ENCODE data around the gene SORL1. TPM values are rescaled to one million over a fixed set of nuclear protein-coding genes. Genes with fewer than 3 reads are reported as not detected.

Gene SORL1
- total and polyA plus RNA-seq, 2 of the 13 experiments (the other 11 are each of a cell fraction or from before 2014, with no cell fraction given): 21.3 to 148 TPM

DNA sequence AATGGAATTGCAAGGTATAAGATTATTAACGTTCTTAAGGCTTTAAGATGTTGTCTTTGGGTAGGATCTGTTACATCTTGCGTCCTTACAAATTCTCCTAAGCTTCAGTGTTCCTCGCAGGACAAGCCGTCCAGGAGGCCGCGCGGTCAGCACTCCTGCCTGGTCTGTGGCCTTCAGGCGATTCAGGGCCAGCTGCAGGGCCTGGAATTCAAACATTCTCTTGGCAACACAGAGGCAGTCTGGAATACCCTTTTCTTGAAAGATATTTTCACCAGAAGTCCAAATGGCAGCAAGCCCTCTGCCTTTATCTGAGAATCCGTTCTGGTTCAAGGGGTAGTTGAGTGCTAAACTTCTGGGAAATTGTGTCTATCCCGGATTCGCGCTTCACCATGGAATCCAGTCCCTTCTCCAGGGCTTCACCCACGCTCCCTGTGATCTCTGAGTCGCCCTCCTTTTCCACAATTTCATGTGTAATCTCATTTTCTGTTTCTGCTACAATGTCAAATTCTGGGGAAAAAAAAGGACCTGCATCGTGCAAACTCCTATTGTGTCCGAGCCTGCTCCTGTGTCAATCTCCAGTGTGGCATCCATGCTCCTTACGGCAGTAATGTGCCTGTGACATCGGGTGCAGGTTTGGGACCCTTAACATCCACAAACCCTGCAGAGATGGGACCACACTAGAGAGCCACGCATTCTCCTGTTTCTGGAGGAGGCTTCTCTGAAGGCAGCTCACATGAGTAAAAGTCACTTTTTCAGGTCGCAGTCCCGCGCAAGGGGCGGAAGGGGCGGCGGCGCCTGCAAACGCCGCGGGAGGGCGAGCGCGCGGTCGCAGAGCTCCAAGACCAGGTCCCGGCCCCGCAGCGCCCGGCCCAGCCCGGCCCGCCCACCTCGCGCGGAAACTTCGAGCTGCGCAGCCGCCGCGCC lies 25.4 kb upstream of the SORL1 start (continued):
- TF ChIP-seq, protein P1, sequence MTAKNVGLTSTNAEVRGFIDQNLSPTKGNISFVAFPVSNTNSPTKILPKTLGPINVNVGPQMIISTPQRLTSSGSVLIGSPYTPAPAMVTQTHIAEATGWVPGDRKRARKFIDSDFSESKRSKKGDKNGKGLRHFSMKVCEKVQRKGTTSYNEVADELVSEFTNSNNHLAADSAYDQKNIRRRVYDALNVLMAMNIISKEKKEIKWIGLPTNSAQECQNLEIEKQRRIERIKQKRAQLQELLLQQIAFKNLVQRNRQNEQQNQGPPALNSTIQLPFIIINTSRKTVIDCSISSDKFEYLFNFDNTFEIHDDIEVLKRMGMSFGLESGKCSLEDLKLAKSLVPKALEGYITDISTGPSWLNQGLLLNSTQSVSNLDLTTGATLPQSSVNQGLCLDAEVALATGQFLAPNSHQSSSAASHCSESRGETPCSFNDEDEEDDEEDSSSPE (CRISPR knock-in tag; IDR thresholded peaks at IDR 0.05): peak; percentile 34; the same call in 1 of the 2 replicates
- TF ChIP-seq, protein P2, sequence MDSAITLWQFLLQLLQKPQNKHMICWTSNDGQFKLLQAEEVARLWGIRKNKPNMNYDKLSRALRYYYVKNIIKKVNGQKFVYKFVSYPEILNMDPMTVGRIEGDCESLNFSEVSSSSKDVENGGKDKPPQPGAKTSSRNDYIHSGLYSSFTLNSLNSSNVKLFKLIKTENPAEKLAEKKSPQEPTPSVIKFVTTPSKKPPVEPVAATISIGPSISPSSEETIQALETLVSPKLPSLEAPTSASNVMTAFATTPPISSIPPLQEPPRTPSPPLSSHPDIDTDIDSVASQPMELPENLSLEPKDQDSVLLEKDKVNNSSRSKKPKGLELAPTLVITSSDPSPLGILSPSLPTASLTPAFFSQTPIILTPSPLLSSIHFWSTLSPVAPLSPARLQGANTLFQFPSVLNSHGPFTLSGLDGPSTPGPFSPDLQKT (CRISPR knock-in tag; IDR thresholded peaks at IDR 0.05; ENCODE audit: borderline replicate concordance): no peak
- TF ChIP-seq HNRNPLL (IDR thresholded peaks at IDR 0.05; ENCODE audit: low read depth, low read length, poor library complexity, severe bottlenecking) (peak; percentile 98), XRCC5 (optimal IDR thresholded peaks at IDR 0.05; ENCODE audit: low read length) (peak; percentile 35), KDM5A (IDR thresholded peaks at IDR 0.05; ENCODE audit: borderline replicate concordance, low read length) (no peak), YEATS2 (CRISPR knock-in tag; IDR thresholded peaks at IDR 0.05; ENCODE audit: borderline replicate concordance) (no peak)
- TF ChIP-seq, protein P3, sequence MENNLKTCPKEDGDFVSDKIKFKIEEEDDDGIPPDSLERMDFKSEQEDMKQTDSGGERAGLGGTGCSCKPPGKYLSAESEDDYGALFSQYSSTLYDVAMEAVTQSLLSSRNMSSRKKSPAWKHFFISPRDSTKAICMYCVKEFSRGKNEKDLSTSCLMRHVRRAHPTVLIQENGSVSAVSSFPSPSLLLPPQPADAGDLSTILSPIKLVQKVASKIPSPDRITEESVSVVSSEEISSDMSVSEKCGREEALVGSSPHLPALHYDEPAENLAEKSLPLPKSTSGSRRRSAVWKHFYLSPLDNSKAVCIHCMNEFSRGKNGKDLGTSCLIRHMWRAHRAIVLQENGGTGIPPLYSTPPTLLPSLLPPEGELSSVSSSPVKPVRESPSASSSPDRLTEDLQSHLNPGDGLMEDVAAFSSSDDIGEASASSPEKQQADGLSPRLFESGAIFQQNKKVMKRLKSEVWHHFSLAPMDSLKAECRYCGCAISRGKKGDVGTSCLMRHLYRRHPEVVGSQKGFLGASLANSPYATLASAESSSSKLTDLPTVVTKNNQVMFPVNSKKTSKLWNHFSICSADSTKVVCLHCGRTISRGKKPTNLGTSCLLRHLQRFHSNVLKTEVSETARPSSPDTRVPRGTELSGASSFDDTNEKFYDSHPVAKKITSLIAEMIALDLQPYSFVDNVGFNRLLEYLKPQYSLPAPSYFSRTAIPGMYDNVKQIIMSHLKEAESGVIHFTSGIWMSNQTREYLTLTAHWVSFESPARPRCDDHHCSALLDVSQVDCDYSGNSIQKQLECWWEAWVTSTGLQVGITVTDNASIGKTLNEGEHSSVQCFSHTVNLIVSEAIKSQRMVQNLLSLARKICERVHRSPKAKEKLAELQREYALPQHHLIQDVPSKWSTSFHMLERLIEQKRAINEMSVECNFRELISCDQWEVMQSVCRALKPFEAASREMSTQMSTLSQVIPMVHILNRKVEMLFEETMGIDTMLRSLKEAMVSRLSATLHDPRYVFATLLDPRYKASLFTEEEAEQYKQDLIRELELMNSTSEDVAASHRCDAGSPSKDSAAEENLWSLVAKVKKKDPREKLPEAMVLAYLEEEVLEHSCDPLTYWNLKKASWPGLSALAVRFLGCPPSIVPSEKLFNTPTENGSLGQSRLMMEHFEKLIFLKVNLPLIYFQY (CRISPR knock-in tag; IDR thresholded peaks at IDR 0.05; ENCODE audit: borderline replicate concordance): peak; percentile 91; the same call in 1 of the 2 replicates
- TF ChIP-seq, protein P4, sequence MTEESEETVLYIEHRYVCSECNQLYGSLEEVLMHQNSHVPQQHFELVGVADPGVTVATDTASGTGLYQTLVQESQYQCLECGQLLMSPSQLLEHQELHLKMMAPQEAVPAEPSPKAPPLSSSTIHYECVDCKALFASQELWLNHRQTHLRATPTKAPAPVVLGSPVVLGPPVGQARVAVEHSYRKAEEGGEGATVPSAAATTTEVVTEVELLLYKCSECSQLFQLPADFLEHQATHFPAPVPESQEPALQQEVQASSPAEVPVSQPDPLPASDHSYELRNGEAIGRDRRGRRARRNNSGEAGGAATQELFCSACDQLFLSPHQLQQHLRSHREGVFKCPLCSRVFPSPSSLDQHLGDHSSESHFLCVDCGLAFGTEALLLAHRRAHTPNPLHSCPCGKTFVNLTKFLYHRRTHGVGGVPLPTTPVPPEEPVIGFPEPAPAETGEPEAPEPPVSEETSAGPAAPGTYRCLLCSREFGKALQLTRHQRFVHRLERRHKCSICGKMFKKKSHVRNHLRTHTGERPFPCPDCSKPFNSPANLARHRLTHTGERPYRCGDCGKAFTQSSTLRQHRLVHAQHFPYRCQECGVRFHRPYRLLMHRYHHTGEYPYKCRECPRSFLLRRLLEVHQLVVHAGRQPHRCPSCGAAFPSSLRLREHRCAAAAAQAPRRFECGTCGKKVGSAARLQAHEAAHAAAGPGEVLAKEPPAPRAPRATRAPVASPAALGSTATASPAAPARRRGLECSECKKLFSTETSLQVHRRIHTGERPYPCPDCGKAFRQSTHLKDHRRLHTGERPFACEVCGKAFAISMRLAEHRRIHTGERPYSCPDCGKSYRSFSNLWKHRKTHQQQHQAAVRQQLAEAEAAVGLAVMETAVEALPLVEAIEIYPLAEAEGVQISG (CRISPR knock-in tag; IDR thresholded peaks at IDR 0.05): peak; percentile 46; the same call in 1 of the 2 replicates
- TF ChIP-seq, protein P5, sequence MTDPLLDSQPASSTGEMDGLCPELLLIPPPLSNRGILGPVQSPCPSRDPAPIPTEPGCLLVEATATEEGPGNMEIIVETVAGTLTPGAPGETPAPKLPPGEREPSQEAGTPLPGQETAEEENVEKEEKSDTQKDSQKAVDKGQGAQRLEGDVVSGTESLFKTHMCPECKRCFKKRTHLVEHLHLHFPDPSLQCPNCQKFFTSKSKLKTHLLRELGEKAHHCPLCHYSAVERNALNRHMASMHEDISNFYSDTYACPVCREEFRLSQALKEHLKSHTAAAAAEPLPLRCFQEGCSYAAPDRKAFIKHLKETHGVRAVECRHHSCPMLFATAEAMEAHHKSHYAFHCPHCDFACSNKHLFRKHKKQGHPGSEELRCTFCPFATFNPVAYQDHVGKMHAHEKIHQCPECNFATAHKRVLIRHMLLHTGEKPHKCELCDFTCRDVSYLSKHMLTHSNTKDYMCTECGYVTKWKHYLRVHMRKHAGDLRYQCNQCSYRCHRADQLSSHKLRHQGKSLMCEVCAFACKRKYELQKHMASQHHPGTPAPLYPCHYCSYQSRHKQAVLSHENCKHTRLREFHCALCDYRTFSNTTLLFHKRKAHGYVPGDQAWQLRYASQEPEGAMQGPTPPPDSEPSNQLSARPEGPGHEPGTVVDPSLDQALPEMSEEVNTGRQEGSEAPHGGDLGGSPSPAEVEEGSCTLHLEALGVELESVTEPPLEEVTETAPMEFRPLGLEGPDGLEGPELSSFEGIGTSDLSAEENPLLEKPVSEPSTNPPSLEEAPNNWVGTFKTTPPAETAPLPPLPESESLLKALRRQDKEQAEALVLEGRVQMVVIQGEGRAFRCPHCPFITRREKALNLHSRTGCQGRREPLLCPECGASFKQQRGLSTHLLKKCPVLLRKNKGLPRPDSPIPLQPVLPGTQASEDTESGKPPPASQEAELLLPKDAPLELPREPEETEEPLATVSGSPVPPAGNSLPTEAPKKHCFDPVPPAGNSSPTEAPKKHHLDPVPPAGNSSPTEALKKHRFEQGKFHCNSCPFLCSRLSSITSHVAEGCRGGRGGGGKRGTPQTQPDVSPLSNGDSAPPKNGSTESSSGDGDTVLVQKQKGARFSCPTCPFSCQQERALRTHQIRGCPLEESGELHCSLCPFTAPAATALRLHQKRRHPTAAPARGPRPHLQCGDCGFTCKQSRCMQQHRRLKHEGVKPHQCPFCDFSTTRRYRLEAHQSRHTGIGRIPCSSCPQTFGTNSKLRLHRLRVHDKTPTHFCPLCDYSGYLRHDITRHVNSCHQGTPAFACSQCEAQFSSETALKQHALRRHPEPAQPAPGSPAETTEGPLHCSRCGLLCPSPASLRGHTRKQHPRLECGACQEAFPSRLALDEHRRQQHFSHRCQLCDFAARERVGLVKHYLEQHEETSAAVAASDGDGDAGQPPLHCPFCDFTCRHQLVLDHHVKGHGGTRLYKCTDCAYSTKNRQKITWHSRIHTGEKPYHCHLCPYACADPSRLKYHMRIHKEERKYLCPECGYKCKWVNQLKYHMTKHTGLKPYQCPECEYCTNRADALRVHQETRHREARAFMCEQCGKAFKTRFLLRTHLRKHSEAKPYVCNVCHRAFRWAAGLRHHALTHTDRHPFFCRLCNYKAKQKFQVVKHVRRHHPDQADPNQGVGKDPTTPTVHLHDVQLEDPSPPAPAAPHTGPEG (CRISPR knock-in tag; IDR thresholded peaks at IDR 0.05): peak; percentile 67; the same call in 1 of the 2 replicates
- TF ChIP-seq, protein P6, sequence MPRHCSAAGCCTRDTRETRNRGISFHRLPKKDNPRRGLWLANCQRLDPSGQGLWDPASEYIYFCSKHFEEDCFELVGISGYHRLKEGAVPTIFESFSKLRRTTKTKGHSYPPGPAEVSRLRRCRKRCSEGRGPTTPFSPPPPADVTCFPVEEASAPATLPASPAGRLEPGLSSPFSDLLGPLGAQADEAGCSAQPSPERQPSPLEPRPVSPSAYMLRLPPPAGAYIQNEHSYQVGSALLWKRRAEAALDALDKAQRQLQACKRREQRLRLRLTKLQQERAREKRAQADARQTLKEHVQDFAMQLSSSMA (CRISPR knock-in tag; IDR thresholded peaks at IDR 0.05): no peak

Data from HepG2 (cell line).